A549 treated with Hydrocortisone at 1 μM for 4 hours (cell line): Measurements from ENCODE around the gene CYP4F2. TPM values are rescaled to one million over a fixed set of nuclear protein-coding genes. Genes with fewer than 3 reads are reported as not detected.

ENCODE experiments used
- total RNA-seq: library from RNA; stranded (reverse); fragments of 200-300 nt; extraction: Qiagen RNA extraction; gene quantifications from 5 replicates; pipeline ENCODE4 v1.2.3, GENCODE V29; 2022

CYP4F2 gene, protein sequence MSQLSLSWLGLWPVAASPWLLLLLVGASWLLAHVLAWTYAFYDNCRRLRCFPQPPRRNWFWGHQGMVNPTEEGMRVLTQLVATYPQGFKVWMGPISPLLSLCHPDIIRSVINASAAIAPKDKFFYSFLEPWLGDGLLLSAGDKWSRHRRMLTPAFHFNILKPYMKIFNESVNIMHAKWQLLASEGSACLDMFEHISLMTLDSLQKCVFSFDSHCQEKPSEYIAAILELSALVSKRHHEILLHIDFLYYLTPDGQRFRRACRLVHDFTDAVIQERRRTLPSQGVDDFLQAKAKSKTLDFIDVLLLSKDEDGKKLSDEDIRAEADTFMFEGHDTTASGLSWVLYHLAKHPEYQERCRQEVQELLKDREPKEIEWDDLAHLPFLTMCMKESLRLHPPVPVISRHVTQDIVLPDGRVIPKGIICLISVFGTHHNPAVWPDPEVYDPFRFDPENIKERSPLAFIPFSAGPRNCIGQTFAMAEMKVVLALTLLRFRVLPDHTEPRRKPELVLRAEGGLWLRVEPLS
- 0.06 to 0.17 TPM (median 0.17 TPM) in 4 of 5 replicates, not detected in the other for total RNA-seq

GRCh38 chr19:15897738-15898276 lies at the start of gene CYP4F2:
TSS of gene CYP4F2 (minus strand) at chr19:15898074. CDS start at chr19:15897611, 463 bp downstream.

DNA sequence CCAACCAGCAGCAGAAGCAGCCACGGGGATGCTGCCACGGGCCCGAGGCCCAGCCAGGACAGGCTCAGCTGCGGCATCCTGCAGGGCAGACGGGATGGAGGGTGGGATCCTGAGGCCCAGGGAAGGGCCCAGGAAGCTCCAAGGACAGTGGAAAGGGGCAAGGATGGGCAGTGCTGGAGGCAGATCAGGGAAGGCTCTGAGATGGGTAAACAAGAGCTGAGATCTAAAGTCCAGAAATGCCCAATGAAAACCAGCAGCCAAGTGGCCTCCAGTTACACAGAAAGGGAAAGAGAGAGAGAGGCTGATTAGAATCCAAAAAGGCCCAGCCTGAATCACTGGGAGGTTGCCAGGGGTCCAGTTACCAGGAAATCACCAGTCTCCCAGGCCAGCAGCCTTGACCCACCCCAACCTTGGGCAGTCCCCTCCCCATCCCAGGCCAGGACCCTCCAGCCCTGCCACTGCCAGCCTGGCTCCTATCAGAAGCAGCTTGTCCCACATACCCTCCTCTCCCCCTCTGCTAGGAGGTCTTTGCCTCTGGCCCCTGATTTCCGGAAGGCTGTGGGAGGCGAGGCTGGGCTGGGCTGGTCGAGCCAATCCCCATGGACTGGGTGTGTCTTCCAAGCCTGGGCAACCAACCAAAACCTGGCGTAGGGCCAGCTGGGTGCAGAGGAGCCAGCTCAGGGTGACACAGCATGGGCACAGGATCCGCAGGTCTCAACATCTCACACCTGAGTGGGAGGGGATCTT lies 36.6 kb upstream of the CYP4F2 start, which contains the start of gene CYP4F11:
Gene CYP4F11 (minus strand): TSS at position 198 of the 747 bp plus-strand sequence. CDS start 121 bp downstream, at position 77.

Other genes starting within 250 kb of the CYP4F2 start
- 1.8 to 2.4 TPM (median 2.4 TPM) in 5 replicates for gene CYP4F12, start 225.0 kb downstream of the CYP4F2 start, total RNA-seq
- not detected in 5 replicates for gene OR10H2, start 170.1 kb downstream of the CYP4F2 start, total RNA-seq
- not detected in 5 replicates for gene OR10H3, start 160.1 kb downstream of the CYP4F2 start, total RNA-seq
- not detected in 5 replicates for gene OR10H5, start 110.4 kb downstream of the CYP4F2 start, total RNA-seq
- gene OR10H1, start 82.4 kb downstream of the CYP4F2 start, total RNA-seq: not detected in 5 replicates
- 4.9 to 7.0 TPM (median 5.2 TPM) in 5 replicates for gene CYP4F11, start 36.5 kb upstream of the CYP4F2 start, total RNA-seq
- not detected in 5 replicates for gene OR10H4, start 50.9 kb upstream of the CYP4F2 start, total RNA-seq
- 389 to 533 TPM (median 474 TPM) in 5 replicates for gene TPM4, start 178.4 kb upstream of the CYP4F2 start, total RNA-seq
- gene RAB8A, start 213.8 kb upstream of the CYP4F2 start, total RNA-seq: 48.6 to 105 TPM (median 50.6 TPM) in 5 replicates
- not detected in 5 replicates for gene HSH2D, start 245.6 kb upstream of the CYP4F2 start, total RNA-seq